ENCODE measurements around the gene PCBP3.

Gene PCBP3

GRCh38 chr21:45737485-45738166 is 94.1 kb downstream of the PCBP3 start:
- Histone ChIP-seq H3K27ac (replicated peaks) (no peak overlapping the region), H3K4me3 (replicated peaks; ENCODE audit: insufficient read depth, low read length) (no peak overlapping the region), H3K27me3 (ENCODE audit: insufficient read depth, poor library complexity, severe bottlenecking) (no peaks in the 10 kb centered on the region)
- TF ChIP-seq POLR2AphosphoS5 (IDR thresholded peaks at IDR 0.05; ENCODE audit: low read depth) (no peak), CTCF (IDR thresholded peaks at IDR 0.05; ENCODE audit: insufficient read depth, low read length) (no peak), GABPA (IDR thresholded peaks at IDR 0.05; ENCODE audit: low read depth) (no peak), SPI1 (IDR thresholded peaks at IDR 0.05; ENCODE audit: borderline replicate concordance, low read depth) (no peak)
- TF ChIP-seq, protein P1, sequence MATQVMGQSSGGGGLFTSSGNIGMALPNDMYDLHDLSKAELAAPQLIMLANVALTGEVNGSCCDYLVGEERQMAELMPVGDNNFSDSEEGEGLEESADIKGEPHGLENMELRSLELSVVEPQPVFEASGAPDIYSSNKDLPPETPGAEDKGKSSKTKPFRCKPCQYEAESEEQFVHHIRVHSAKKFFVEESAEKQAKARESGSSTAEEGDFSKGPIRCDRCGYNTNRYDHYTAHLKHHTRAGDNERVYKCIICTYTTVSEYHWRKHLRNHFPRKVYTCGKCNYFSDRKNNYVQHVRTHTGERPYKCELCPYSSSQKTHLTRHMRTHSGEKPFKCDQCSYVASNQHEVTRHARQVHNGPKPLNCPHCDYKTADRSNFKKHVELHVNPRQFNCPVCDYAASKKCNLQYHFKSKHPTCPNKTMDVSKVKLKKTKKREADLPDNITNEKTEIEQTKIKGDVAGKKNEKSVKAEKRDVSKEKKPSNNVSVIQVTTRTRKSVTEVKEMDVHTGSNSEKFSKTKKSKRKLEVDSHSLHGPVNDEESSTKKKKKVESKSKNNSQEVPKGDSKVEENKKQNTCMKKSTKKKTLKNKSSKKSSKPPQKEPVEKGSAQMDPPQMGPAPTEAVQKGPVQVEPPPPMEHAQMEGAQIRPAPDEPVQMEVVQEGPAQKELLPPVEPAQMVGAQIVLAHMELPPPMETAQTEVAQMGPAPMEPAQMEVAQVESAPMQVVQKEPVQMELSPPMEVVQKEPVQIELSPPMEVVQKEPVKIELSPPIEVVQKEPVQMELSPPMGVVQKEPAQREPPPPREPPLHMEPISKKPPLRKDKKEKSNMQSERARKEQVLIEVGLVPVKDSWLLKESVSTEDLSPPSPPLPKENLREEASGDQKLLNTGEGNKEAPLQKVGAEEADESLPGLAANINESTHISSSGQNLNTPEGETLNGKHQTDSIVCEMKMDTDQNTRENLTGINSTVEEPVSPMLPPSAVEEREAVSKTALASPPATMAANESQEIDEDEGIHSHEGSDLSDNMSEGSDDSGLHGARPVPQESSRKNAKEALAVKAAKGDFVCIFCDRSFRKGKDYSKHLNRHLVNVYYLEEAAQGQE (IDR thresholded peaks at IDR 0.05; ENCODE audit: insufficient replicate concordance, low read depth), result no peak
- DNase-seq (ENCODE audit: low read depth in 1 of 2, low spot score in 1 of 2), result no peak

GRCh38 chr21:45739218-45740087 is 95.9 kb downstream of the PCBP3 start:
- DNase-seq (ENCODE audit: low read depth in 1 of 2, low spot score in 1 of 2), result no peak
- no peak for TF ChIP-seq CTCF (IDR thresholded peaks at IDR 0.05; ENCODE audit: insufficient read depth, low read length)
- no peak for TF ChIP-seq GABPA (IDR thresholded peaks at IDR 0.05; ENCODE audit: low read depth)
- no peak for TF ChIP-seq SPI1 (IDR thresholded peaks at IDR 0.05; ENCODE audit: borderline replicate concordance, low read depth)
- no peak for TF ChIP-seq POLR2AphosphoS5 (IDR thresholded peaks at IDR 0.05; ENCODE audit: low read depth)
- TF ChIP-seq, protein P1 (IDR thresholded peaks at IDR 0.05; ENCODE audit: insufficient replicate concordance, low read depth), result no peak
- no peak overlapping the region for H3K27ac ChIP-seq (replicated peaks)
- H3K4me3 ChIP-seq (replicated peaks; ENCODE audit: insufficient read depth, low read length), result no peak overlapping the region
- no peaks in the 10 kb centered on the region for H3K27me3 ChIP-seq (ENCODE audit: insufficient read depth, poor library complexity, severe bottlenecking)

DNA sequence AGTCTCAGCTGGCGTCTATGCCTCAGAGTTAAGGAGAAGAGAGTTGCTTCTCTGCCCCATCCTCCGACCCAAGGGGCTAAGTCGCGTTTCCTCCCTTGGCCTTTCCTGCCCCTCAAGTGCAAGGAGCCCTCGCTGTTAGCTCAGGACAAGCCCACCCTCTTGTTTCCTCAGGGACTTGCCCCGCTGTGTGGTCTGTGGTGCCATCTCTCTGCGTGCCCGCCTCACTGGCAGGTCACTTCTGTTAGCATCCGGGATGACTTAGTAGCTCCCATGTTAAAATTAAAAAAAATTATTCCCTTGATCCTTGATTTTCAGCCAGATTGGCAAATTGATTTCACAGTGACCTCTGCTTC is 96.5 kb downstream of the PCBP3 start:
- DNase-seq (ENCODE audit: low read depth in 1 of 2, low spot score in 1 of 2), result no peak
- no peak overlapping the region for H3K4me3 ChIP-seq (replicated peaks; ENCODE audit: insufficient read depth, low read length)
- no peaks in the 10 kb centered on the region for H3K27me3 ChIP-seq (ENCODE audit: insufficient read depth, poor library complexity, severe bottlenecking)
- no peak overlapping the region for H3K27ac ChIP-seq (replicated peaks)
- TF ChIP-seq GABPA (IDR thresholded peaks at IDR 0.05; ENCODE audit: low read depth), result no peak
- TF ChIP-seq POLR2AphosphoS5 (IDR thresholded peaks at IDR 0.05; ENCODE audit: low read depth), result no peak
- no peak for TF ChIP-seq CTCF (IDR thresholded peaks at IDR 0.05; ENCODE audit: insufficient read depth, low read length)
- no peak for TF ChIP-seq SPI1 (IDR thresholded peaks at IDR 0.05; ENCODE audit: borderline replicate concordance, low read depth)
- TF ChIP-seq, protein P1 (IDR thresholded peaks at IDR 0.05; ENCODE audit: insufficient replicate concordance, low read depth), result no peak
